Neural progenitor cell (in vitro differentiated cells): ENCODE data around the gene EFNA2. TPM values are rescaled to one million over a fixed set of nuclear protein-coding genes. Genes with fewer than 3 reads are reported as not detected.

ENCODE experiments used
- DNase-seq: peaks from one replicate; pipeline ENCODE4 v3.0.0-alpha.2; 2016; ENCODE audit warnings: low spot score
- H2AFZ ChIP-seq: fragments of 200-600 bp; sonication (generic); replicated peaks from 2 replicates; pipeline ENCODE4 v1.6.1; 2016; ENCODE audit warnings: antibody characterized with exemption
- H3F3A ChIP-seq: fragments of 200-600 bp; sonication (generic); 2 replicates; pipeline ENCODE4 v1.6.1; 2016; ENCODE audit warnings: antibody characterized with exemption, low read depth
- H3K27ac ChIP-seq: fragments of 200-600 bp; sonication (generic); 2 replicates; pipeline ENCODE4 v1.5.1; 2016; ENCODE audit warnings: mild to moderate bottlenecking
- H3K27me3 ChIP-seq: fragments of 200-600 bp; sonication (generic); 2 replicates; pipeline ENCODE4 v1.6.1; 2016; ENCODE audit warnings: mild to moderate bottlenecking, moderate library complexity
- H3K36me3 ChIP-seq: fragments of 200-600 bp; sonication (generic); 2 replicates; pipeline ENCODE4 v1.5.1; 2016
- H3K4me1 ChIP-seq: fragments of 200-600 bp; sonication (generic); 2 replicates; pipeline ENCODE4 v1.6.1; 2016; ENCODE audit warnings: mixed run types
- H3K4me2 ChIP-seq: fragments of 200-600 bp; sonication (generic); 2 replicates; pipeline ENCODE4 v1.6.1; 2016
- H3K4me3 ChIP-seq: fragments of 200-600 bp; sonication (generic); 2 replicates; pipeline ENCODE4 v1.5.1; 2016
- H3K79me2 ChIP-seq: fragments of 200-600 bp; sonication (generic); 2 replicates; pipeline ENCODE4 v1.6.1; 2016; ENCODE audit warnings: low read depth
- H3K9ac ChIP-seq: fragments of 200-600 bp; sonication (generic); 2 replicates; pipeline ENCODE4 v1.6.1; 2016
- H3K9me3 ChIP-seq: fragments of 200-600 bp; sonication (generic); 2 replicates; pipeline ENCODE4 v1.5.1; 2016; ENCODE audit warnings: low read depth
- H4K20me1 ChIP-seq: fragments of 200-600 bp; sonication (generic); 2 replicates; pipeline ENCODE4 v1.6.1; 2016; ENCODE audit warnings: low read depth
- H3K27ac Mint-ChIP-seq: 3 replicates; pipeline ENCODE4 v1.8.0; 2021; ENCODE audit warnings: mixed read lengths
- H3K27me3 Mint-ChIP-seq: 2 replicates; pipeline ENCODE4 v1.8.0; 2022; ENCODE audit warnings: low read depth, mild to moderate bottlenecking, inconsistent platforms, moderate library complexity, mixed read lengths; ENCODE audit not compliant: insufficient read depth
- H3K36me3 Mint-ChIP-seq: 3 replicates; pipeline ENCODE4 v1.8.0; 2021; ENCODE audit warnings: mixed read lengths
- H3K4me1 Mint-ChIP-seq: 3 replicates; pipeline ENCODE4 v1.8.0; 2021; ENCODE audit warnings: mixed read lengths
- H3K4me3 Mint-ChIP-seq: 3 replicates; pipeline ENCODE4 v1.8.0; 2021; ENCODE audit warnings: mild to moderate bottlenecking, moderate library complexity, mixed read lengths
- H3K9me3 Mint-ChIP-seq: 3 replicates; pipeline ENCODE4 v1.8.0; 2020; ENCODE audit warnings: mixed read lengths
- CTCF ChIP-seq: fragments of 200-600 bp; sonication (generic); IDR thresholded peaks from 2 replicates; pipeline ENCODE4 v1.5.1; 2017; ENCODE audit warnings: antibody characterized with exemption, mild to moderate bottlenecking
- EZH2 ChIP-seq: fragments of 200-600 bp; sonication (generic); IDR thresholded peaks from 2 replicates; pipeline ENCODE4 v1.6.1; 2017; ENCODE audit warnings: antibody characterized with exemption, mild to moderate bottlenecking, moderate library complexity
- EZH2phosphoT487 ChIP-seq: fragments of 200-600 bp; sonication (generic); IDR thresholded peaks from 2 replicates; pipeline ENCODE4 v1.6.1; 2017; ENCODE audit warnings: antibody characterized with exemption
- total RNA-seq: library from RNA; depleted of rRNA; stranded (reverse); fragments of >200 nt; gene quantifications from 2 replicates; pipeline ENCODE4 v1.2.3, GENCODE V29; 2015; ENCODE audit warnings: low replicate concordance

Gene EFNA2
- total RNA-seq, 1 donor from 2014 or later, result 13.2 TPM

GRCh38 chr19:1249298-1249989, 36.2 kb upstream of the EFNA2 start:
- Histone ChIP-seq H3K4me1 (peaks cover 18% of the 10 kb centered on the region), H3K4me2 (peak overlapping the region; percentile 89), H3K36me3 (no peaks in the 10 kb centered on the region), H2AFZ (no peak overlapping the region), H3K27ac (peak overlapping the region; percentile 92), H3K79me2 (peaks cover 48% of the 10 kb centered on the region), H3K9me3 (no peaks in the 10 kb centered on the region), H3F3A (peaks cover 53% of the 10 kb centered on the region), H4K20me1 (peaks cover 62% of the 10 kb centered on the region), H3K4me3 (peak overlapping the region; percentile 90), H3K27me3 (no peaks in the 10 kb centered on the region), H3K9ac (peak overlapping the region; percentile 74)
- Mint-ChIP-seq H3K36me3 (peaks cover under 1% of the 10 kb centered on the region), H3K27me3 (peaks cover 3% of the 10 kb centered on the region), H3K9me3 (no peaks in the 10 kb centered on the region), H3K27ac (no peak overlapping the region), H3K4me3 (peak overlapping the region; percentile 91), H3K4me1 (peaks cover 12% of the 10 kb centered on the region)
- no peak for TF ChIP-seq EZH2phosphoT487
- no peak for TF ChIP-seq CTCF
- no peak for TF ChIP-seq EZH2
- DNase-seq, result peak; percentile 99

GRCh38 chr19:1249990-1250436, 35.7 kb upstream of the EFNA2 start:
- no peak overlapping the region for H2AFZ ChIP-seq
- peak overlapping the region; percentile 89 for H3K4me2 ChIP-seq
- no peaks in the 10 kb centered on the region for H3K27me3 ChIP-seq
- peaks cover 62% of the 10 kb centered on the region for H4K20me1 ChIP-seq
- peaks cover 54% of the 10 kb centered on the region for H3F3A ChIP-seq
- peak overlapping the region; percentile 82 for H3K27ac ChIP-seq
- Mint-ChIP-seq H3K9me3 (no peaks in the 10 kb centered on the region), H3K27ac (no peak overlapping the region), H3K27me3 (peaks cover 6% of the 10 kb centered on the region), H3K4me1 (peaks cover 13% of the 10 kb centered on the region), H3K36me3 (peaks cover 6% of the 10 kb centered on the region), H3K4me3 (peak overlapping the region; percentile 91)
- H3K9me3 ChIP-seq, result no peaks in the 10 kb centered on the region
- TF ChIP-seq EZH2phosphoT487, result no peak
- no peak for TF ChIP-seq EZH2
- TF ChIP-seq CTCF, result no peak
- no peaks in the 10 kb centered on the region for H3K36me3 ChIP-seq
- peaks cover 14% of the 10 kb centered on the region for H3K4me1 ChIP-seq
- peak overlapping the region; percentile 90 for H3K4me3 ChIP-seq
- peak overlapping the region; percentile 74 for H3K9ac ChIP-seq
- DNase-seq, result no peak
- peaks cover 54% of the 10 kb centered on the region for H3K79me2 ChIP-seq

- H3K79me2 ChIP-seq, result peaks cover 60% of the 10 kb centered on the region
- no peaks in the 10 kb centered on the region for H3K36me3 ChIP-seq
- peaks cover 60% of the 10 kb centered on the region for H3F3A ChIP-seq
- no peak overlapping the region for H3K27ac Mint-ChIP-seq
- H3K27ac ChIP-seq, result peak overlapping the region; percentile 82
- peak overlapping the region; percentile 53 for H3K9ac ChIP-seq
- peaks cover 13% of the 10 kb centered on the region for H3K4me1 Mint-ChIP-seq
- H3K36me3 Mint-ChIP-seq, result peaks cover 6% of the 10 kb centered on the region
- H3K4me1 ChIP-seq, result peaks cover 14% of the 10 kb centered on the region
- H3K4me3 Mint-ChIP-seq, result peak overlapping the region; percentile 92
- H3K9me3 Mint-ChIP-seq, result no peaks in the 10 kb centered on the region
- H3K4me2 ChIP-seq, result peak overlapping the region; percentile 89
- TF ChIP-seq CTCF (no peak), EZH2 (no peak), EZH2phosphoT487 (no peak)
- H4K20me1 ChIP-seq, result peaks cover 65% of the 10 kb centered on the region
- H2AFZ ChIP-seq, result no peak overlapping the region
- peak; percentile 96 for DNase-seq
- H3K9me3 ChIP-seq, result no peaks in the 10 kb centered on the region
- no peaks in the 10 kb centered on the region for H3K27me3 ChIP-seq
- H3K27me3 Mint-ChIP-seq, result peaks cover 6% of the 10 kb centered on the region
- peak overlapping the region; percentile 90 for H3K4me3 ChIP-seq
Observed at GRCh38 chr19:1250437-1251260, 35.0 kb upstream of the EFNA2 start.
